A673 (cell line): ENCODE results near the gene CREB1.

Experiments
- EZH2 ChIP-seq: fragments of 200-600 bp; sonication (generic); IDR thresholded peaks from 2 replicates; pipeline ENCODE4 v1.6.1; 2017; ENCODE audit warnings: borderline replicate concordance, low read depth, mild to moderate bottlenecking, mixed read lengths, antibody characterized with exemption, low read length; ENCODE audit not compliant: poor library complexity, severe bottlenecking
- TF ChIP-seq, protein P1 (sequence below): fragments of 300-800, 200-600 bp; sonication (generic); conservative IDR thresholded peaks from 2 replicates; pipeline ENCODE4 v1.5.1; 2017; ENCODE audit warnings: low read depth, mild to moderate bottlenecking, antibody characterized with exemption, low read length, moderate library complexity, mixed read lengths

DNA sequence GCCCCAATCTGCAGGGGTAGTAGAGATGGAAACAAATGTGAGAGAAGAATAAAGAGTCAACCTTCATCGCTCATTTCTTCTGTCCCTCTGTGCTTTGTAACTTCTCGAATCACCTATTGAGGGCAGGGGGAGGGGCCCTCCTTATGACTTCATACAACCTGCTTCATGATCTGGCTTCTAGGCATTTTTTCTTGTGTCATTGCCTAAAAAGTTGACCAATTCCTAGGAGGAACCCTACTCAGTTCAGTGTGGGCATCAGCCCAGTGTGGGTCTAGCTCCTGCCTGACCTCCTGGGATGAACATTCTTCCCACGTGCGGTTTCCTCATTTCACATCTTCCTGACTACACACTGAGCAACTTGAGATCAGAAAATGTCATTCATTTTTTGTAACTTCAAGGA is 46.3 kb upstream of the CREB1 start:
- TF ChIP-seq, protein P1, sequence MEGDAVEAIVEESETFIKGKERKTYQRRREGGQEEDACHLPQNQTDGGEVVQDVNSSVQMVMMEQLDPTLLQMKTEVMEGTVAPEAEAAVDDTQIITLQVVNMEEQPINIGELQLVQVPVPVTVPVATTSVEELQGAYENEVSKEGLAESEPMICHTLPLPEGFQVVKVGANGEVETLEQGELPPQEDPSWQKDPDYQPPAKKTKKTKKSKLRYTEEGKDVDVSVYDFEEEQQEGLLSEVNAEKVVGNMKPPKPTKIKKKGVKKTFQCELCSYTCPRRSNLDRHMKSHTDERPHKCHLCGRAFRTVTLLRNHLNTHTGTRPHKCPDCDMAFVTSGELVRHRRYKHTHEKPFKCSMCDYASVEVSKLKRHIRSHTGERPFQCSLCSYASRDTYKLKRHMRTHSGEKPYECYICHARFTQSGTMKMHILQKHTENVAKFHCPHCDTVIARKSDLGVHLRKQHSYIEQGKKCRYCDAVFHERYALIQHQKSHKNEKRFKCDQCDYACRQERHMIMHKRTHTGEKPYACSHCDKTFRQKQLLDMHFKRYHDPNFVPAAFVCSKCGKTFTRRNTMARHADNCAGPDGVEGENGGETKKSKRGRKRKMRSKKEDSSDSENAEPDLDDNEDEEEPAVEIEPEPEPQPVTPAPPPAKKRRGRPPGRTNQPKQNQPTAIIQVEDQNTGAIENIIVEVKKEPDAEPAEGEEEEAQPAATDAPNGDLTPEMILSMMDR: no peak
- no peak for TF ChIP-seq EZH2
